ENCODE measurements around the gene LRIG2. TPM values are rescaled to one million over a fixed set of nuclear protein-coding genes. Genes with fewer than 3 reads are reported as not detected.

LRIG2 gene
- total and polyA plus RNA-seq, 2 donors from 2014 or later = 3.6 to 17.4 TPM

DNA sequence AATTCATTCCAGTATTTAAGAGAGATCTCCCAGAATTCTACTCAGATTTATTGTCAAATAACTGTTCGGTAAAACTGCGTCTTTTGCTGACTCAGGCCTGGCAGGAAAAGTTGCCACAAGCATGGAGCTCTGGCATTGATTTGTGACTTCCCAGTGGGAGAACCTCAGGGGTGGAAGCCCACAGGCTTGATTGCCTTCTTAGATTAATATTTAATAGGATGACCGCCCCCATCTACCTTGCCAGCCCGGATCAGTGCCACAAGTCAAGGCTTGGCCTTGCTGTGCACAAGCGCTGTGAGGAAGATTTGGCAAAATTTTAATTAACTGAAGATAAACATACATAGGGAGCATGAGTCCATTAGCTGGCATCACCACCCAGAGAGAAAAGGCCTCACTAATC, 93.5 kb downstream of the LRIG2 start:
- FAIRE-seq (peak; percentile 11), DNase-seq (peak in 4 of 5 donors; percentile 28 to 67 (median 49))
- H3K27ac ChIP-seq (ENCODE audit: low read depth in 2 of 2, low read length in 2 of 2) = no peak overlapping the region
- peaks cover 3 to 7% (median 5%) of the 10 kb centered on the region in 3 donors for H3K4me1 ChIP-seq (ENCODE audit: control insufficient read depth in 2 of 3, insufficient read depth in 2 of 3, low read depth in 1 of 3, low read length in 3 of 3)
- H3K27me3 ChIP-seq (ENCODE audit: control insufficient read depth, insufficient read depth, low read length) = no peaks in the 10 kb centered on the region
- H3K4me3 ChIP-seq (ENCODE audit: low read length in 3 of 3) = peak overlapping the region in 1 of 3 donors; percentile 12
- intact Hi-C loops (cut with DNase I) = no loop called here
- peaks cover 0 to 4% (median 0%) of the 10 kb centered on the region in 3 donors for H3K9me3 ChIP-seq (ENCODE audit: control insufficient read depth in 2 of 3, insufficient read depth in 1 of 3, low read length in 3 of 3)
- H3K9ac ChIP-seq (ENCODE audit: low read length in 3 of 3) = no peak overlapping the region
- no peaks in the 10 kb centered on the region for H3K36me3 ChIP-seq (ENCODE audit: control insufficient read depth in 2 of 3, insufficient read depth in 3 of 3, low read length in 3 of 3)
- TF ChIP-seq, protein P1, sequence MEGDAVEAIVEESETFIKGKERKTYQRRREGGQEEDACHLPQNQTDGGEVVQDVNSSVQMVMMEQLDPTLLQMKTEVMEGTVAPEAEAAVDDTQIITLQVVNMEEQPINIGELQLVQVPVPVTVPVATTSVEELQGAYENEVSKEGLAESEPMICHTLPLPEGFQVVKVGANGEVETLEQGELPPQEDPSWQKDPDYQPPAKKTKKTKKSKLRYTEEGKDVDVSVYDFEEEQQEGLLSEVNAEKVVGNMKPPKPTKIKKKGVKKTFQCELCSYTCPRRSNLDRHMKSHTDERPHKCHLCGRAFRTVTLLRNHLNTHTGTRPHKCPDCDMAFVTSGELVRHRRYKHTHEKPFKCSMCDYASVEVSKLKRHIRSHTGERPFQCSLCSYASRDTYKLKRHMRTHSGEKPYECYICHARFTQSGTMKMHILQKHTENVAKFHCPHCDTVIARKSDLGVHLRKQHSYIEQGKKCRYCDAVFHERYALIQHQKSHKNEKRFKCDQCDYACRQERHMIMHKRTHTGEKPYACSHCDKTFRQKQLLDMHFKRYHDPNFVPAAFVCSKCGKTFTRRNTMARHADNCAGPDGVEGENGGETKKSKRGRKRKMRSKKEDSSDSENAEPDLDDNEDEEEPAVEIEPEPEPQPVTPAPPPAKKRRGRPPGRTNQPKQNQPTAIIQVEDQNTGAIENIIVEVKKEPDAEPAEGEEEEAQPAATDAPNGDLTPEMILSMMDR (IDR thresholded peaks at IDR 0.05; ENCODE audit: borderline replicate concordance, extremely low read depth, insufficient read depth) = no peak

GRCh38 chr1:113168946-113169345, 95.9 kb downstream of the LRIG2 start:
- Histone ChIP-seq H3K4me3 (ENCODE audit: low read length in 3 of 3) (no peak overlapping the region), H3K27ac (ENCODE audit: low read depth in 2 of 2, low read length in 2 of 2) (no peak overlapping the region), H3K9me3 (ENCODE audit: control insufficient read depth in 2 of 3, insufficient read depth in 1 of 3, low read length in 3 of 3) (peaks cover 0 to 8% (median 2%) of the 10 kb centered on the region in 3 donors), H3K4me1 (ENCODE audit: control insufficient read depth in 2 of 3, insufficient read depth in 2 of 3, low read depth in 1 of 3, low read length in 3 of 3) (peaks cover 3 to 7% (median 5%) of the 10 kb centered on the region in 3 donors), H3K36me3 (ENCODE audit: control insufficient read depth in 2 of 3, insufficient read depth in 3 of 3, low read length in 3 of 3) (no peaks in the 10 kb centered on the region), H3K9ac (ENCODE audit: low read length in 3 of 3) (no peak overlapping the region), H3K27me3 (ENCODE audit: control insufficient read depth, insufficient read depth, low read length) (no peaks in the 10 kb centered on the region)
- DNase-seq = no peak
- intact Hi-C loops (cut with DNase I) = no loop called here
- no peak for FAIRE-seq
- TF ChIP-seq, protein P1 (IDR thresholded peaks at IDR 0.05; ENCODE audit: borderline replicate concordance, extremely low read depth, insufficient read depth) = no peak

- H3K4me3 ChIP-seq (ENCODE audit: low read length in 3 of 3) = no peak overlapping the region
- H3K27me3 ChIP-seq (ENCODE audit: control insufficient read depth, insufficient read depth, low read length) = no peaks in the 10 kb centered on the region
- no peak for DNase-seq
- no peak overlapping the region for H3K9ac ChIP-seq (ENCODE audit: low read length in 3 of 3)
- no peak for FAIRE-seq
- peaks cover 0 to 8% (median 2%) of the 10 kb centered on the region in 3 donors for H3K9me3 ChIP-seq (ENCODE audit: control insufficient read depth in 2 of 3, insufficient read depth in 1 of 3, low read length in 3 of 3)
- no peaks in the 10 kb centered on the region for H3K36me3 ChIP-seq (ENCODE audit: control insufficient read depth in 2 of 3, insufficient read depth in 3 of 3, low read length in 3 of 3)
- H3K4me1 ChIP-seq (ENCODE audit: control insufficient read depth in 2 of 3, insufficient read depth in 2 of 3, low read depth in 1 of 3, low read length in 3 of 3) = peaks cover 3 to 7% (median 5%) of the 10 kb centered on the region in 3 donors
- intact Hi-C loops (cut with DNase I) = no loop called here
- no peak overlapping the region for H3K27ac ChIP-seq (ENCODE audit: low read depth in 2 of 2, low read length in 2 of 2)
- TF ChIP-seq, protein P1 (IDR thresholded peaks at IDR 0.05; ENCODE audit: borderline replicate concordance, extremely low read depth, insufficient read depth) = no peak
These were observed 96.6 kb downstream of the LRIG2 start for GRCh38 chr1:113169591-113169990.

GRCh38 chr1:113170519-113170918, 97.5 kb downstream of the LRIG2 start:
- H3K27me3 ChIP-seq (ENCODE audit: control insufficient read depth, insufficient read depth, low read length) = no peaks in the 10 kb centered on the region
- H3K9me3 ChIP-seq (ENCODE audit: control insufficient read depth in 2 of 3, insufficient read depth in 1 of 3, low read length in 3 of 3) = peaks cover 0 to 8% (median 2%) of the 10 kb centered on the region in 3 donors
- DNase-seq (no peak), FAIRE-seq (no peak)
- no peak overlapping the region for H3K4me3 ChIP-seq (ENCODE audit: low read length in 3 of 3)
- no peaks in the 10 kb centered on the region for H3K36me3 ChIP-seq (ENCODE audit: control insufficient read depth in 2 of 3, insufficient read depth in 3 of 3, low read length in 3 of 3)
- peaks cover 3 to 7% (median 5%) of the 10 kb centered on the region in 3 donors for H3K4me1 ChIP-seq (ENCODE audit: control insufficient read depth in 2 of 3, insufficient read depth in 2 of 3, low read depth in 1 of 3, low read length in 3 of 3)
- TF ChIP-seq, protein P1 (IDR thresholded peaks at IDR 0.05; ENCODE audit: borderline replicate concordance, extremely low read depth, insufficient read depth) = no peak
- no peak overlapping the region for H3K27ac ChIP-seq (ENCODE audit: low read depth in 2 of 2, low read length in 2 of 2)
- intact Hi-C loops (cut with DNase I) = no loop called here
- no peak overlapping the region for H3K9ac ChIP-seq (ENCODE audit: low read length in 3 of 3)

Measured in kidney (tissue), 14 donors.